Non-pigmented ciliary epithelial cell (primary cell): ENCODE data around the gene PAK4.
"Not testable (repeated sequence)": the region's sequence is repeated elsewhere in the genome, so short reads cannot be mapped to it uniquely, and the experiment has no call there.

Experiments
- DNase-seq: peaks from one replicate; pipeline ENCODE4 v3.0.0-alpha.2; 2010; ENCODE audit warnings: low read depth

PAK4 gene

DNA sequence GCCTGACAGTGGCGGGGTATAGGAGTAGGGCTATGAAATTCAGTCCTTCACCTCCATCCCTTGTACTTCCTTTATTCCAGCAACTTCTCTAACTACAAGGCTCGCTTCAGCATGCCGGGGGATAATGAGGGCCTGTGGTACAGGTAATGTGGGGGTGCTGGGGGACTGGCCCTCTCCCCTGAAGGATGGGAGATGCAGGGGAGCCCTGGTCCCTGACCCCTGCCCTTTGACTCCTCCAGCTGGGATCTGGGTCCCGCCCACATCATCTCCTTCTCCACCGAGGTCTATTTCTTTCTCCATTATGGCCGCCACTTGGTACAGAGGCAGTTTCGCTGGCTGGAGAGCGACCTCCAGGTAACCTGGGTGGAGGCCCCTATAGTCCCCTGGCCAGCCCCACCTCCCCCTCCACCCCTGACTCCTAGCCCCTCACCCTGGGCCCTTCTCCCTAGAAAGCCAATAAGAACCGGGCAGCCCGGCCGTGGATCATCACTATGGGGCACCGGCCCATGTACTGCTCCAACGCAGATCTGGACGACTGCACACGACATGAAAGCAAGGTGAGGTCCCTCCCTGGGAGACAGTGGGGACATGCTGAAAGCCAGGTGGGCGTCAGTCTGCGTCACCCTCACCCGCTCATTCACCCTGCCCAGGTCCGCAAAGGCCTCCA, 25.0 kb upstream of the PAK4 start:
- DNase-seq = no peak

DNA sequence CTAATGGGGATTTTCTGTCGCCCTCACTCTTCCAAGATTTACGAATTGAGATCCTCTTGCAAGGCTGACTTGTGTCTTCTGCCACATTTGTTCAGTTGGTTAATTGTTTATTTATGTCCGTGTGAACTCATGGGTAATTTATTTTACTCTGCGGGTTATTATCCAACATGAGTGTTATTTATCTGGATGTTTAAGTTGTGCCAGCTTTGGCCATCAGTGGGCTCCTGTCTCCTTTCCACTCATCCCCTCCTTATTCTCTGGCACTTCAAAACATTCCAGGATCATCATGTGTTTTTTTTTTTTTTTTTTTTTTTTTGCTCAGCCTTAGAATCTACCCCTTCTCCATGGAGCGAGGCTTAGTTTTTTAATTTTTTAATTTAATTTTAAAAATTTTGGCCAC, 22.4 kb upstream of the PAK4 start:
- DNase-seq = no peak

DNA sequence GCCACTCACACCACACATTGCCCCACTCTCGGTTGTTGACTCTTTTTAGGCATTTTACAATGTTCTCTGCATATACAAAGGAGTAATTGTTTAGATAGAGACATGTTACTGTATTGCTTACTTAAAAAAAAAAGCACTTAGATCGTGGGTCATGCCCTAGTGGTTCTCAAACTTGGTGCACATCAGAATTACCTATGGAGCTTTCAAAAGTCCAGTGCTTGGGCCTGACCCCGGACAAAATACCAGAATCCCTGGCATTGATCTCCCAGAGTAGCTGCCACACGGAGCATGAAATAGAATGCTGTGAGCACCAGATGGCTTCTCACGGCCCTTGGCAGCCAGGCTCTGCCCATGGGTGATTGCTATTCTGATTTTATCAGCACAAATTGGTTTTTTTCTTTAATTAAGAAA, 21.4 kb upstream of the PAK4 start:
- no peak for DNase-seq

DNA sequence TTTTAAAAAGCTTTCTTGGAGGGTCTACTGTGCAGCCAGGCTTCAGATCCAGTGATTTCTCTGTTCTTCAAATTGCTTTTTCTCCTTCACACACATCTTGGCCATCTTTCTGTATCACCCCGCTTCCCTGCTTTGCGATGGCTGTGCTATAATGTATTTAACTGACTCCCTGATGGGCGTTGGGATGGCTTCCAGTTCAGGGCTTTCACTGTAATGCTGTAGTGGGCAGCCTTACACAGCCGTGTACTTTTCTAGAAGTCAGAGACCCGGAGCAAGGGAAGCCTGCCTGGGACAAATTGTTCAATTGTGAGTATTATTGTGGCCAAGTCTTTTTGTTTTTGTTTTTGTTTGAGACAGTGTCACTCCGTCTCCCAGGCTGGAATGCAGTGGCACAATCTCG, 19.4 kb upstream of the PAK4 start:
- DNase-seq = no peak

DNA sequence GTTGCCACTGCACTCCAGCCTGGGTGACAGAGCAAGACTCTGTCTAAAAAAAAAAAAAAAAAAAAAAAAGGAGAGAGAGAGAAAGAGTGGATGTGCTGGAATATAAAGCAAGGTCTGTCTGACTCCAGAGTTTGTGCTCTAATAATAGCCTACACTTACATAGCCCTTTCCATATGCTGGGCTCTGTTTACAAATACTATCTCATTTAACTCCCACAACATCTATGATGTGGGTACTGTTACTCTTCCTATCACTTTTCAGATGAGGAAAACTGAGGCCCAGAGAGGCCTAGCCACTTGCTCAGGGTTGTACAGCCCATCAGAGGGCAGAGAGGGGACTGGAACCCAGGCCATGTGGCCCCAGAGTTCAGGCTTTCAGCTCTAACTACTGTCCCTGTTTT, 15.9 kb upstream of the PAK4 start:
- no peak for DNase-seq

DNA sequence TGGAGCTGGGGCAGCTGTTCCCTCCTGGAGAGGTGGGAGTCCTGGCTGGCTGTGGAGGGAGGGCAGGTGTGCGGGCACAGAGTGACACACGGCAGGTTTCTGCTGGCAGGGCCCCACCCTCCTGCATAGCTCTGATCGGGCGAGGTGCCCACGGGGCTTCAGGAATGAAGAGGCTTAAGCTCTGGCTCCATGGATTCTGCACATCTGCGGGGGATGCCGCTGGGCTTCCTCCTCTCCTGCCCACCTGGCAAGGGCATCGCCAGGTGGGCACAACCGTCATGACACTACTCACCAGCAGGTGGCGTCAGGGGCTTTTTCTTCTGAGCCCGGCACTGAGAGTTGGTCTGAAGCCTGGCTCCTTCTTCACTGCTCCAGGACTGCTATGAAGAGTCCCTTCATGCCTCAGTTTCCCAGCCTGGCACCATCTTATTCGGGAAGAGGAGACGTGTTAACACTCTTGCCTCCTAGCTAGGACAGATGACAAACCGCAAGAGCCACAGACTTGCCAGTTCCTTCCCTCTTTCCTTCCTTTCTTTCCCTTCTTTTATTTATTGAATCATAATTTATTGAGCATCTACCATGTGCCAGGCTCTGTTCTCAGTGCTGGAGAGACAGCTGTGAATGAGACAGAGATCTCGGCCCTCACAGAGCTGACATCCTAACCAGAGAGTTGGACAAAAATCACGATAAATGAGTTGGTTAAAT, 15.2 kb upstream of the PAK4 start:
- DNase-seq = no peak

DNA sequence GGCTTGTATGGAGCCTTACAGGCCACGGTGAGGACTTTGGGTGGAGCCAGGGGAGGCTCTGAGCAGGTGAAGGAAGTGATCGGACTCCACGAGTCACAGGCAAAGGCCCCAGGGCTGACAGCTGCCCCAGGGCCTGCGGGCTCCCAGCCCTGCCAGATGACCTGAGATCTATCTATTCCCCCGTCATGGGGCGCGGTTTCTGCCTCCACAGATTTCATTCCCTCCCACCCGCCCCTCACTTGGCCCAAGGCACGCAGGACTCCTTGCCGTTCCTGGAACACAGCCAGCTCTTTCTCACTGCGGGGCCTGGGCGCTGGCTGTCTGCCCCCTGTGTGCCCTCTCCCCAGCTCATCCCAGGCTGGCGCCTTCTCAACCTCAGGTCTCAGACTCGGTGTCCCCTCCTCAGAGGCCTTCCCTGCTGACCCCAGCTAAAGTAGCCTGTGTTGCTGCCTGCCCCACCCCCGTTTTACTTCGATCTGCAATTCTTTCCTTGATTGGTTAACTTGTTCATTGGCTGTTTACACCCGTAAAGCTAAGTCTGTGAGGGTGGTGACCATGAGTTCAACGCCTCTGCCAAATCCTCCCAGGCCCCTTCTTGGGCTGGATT, 13.9 kb upstream of the PAK4 start:
- DNase-seq = no peak

DNA sequence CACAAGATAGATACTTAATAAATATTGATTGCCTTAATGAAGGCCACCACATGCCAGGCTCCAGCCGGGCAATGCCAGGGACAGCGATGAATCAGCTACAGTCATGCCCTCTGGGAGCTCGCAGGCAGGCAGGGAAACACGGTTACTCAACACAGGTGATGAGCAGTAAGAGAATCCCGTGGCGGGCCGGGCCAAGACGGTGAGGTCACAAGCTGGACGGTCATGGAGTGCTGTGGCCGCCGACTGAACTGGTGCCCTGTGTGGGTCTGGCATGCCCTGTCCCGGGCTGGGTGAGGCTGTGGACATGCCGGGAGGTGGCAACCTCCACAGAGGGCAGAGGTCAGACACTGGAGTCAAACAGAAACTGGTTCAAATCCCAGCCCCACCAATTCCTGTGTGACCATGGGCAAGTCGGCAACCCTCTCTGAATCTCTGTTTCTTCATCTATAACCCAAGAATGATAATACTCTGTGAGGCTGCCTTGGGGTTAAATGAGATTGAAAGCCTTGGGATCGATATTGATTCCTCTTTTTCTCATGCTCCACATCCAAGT, 13.2 kb upstream of the PAK4 start:
- no peak for DNase-seq

DNA sequence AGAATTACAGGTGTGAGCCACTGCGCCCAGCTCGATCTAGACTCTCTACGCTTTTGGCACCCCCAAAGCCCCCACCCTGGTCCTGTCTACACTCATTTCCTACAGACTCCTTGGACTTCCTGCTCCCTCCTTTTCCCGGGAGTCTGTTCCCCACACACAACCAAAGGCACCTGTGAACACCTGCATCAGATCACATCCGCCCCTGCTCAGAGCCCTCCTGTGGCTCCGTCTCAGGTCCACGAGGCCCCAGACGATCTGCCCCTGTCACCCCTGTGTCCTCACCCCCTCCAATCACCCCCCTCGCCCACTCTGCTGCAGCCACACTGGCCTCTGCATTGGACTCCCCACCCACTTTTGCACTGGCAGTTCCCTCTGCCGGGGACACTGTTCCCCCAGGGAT, 12.4 kb upstream of the PAK4 start:
- DNase-seq = no peak

DNA sequence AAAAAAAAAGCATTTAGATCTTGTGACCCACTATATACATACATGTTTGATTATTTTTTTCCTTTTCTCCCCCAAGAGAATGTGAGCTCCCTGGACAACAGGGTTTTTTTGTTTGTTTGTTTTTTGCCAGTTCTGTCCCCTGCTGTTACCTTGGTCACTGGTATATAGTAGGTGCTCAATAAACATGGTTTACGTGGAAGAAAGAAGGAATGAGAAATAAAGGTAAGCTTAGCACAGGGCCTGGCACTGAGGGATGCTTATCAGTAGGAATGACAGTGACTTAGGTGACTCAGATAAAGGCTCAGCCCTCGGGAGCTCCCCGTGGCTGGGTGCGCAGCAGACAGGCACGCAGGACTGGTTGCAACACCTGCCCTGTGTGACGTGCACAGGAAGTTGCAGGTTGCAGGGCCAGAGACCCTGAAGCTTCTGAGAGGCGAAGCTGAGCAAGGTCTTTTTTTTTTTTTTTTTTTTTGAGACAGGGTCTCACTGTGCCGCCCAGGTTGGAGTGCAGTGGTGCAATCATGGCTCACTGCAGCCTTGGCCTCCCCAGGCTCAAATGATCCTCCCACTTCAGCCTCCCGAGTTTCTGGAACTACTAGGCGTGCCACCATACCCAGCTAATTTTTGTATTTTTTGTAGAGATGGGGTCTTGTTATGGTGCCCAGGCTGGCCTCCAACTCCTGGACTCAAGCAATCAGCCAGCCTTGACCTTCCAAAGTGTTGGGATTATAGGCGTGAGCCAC, 10.3 kb upstream of the PAK4 start:
- no peak for DNase-seq

DNA sequence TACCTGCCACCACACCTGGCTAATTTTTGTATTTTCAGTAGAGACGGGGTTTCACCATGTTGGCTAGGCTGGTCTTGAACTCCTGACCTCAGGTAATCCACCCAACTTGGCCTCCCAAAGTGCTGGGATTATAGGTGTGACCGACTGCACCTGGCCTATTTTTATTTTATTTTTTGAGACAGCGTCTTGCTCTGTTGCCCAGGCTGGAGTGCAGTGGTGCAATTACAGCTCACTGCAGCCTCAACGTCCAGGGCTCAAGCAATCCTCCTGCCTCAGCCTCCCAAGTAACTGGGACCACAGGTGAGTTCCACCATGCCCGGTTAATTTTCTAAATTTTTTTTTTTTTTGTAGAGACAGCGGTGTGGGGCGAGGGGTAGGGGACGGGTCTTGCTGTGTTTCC, 8.6 kb upstream of the PAK4 start:
- DNase-seq = not testable (repeated sequence)

DNA sequence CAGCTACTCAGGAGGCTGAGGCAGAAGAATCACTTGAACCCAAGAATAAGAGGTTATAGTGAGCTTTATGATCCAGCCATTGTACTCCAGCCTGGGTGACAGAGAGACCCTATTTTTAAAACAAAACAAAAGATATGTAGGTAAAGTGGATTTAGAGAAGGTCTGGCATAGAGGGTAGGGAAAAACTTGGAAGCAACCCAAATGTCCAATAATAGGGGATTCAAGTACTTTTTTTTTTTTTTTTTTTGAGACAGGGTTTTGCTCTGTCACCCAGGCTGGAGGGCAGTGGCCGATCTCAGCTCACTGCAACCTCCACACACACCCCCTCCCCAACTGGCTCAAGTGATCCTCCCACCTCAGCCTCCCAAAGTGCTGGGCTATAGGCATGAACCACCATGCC, 5.8 kb upstream of the PAK4 start:
- no peak for DNase-seq

DNA sequence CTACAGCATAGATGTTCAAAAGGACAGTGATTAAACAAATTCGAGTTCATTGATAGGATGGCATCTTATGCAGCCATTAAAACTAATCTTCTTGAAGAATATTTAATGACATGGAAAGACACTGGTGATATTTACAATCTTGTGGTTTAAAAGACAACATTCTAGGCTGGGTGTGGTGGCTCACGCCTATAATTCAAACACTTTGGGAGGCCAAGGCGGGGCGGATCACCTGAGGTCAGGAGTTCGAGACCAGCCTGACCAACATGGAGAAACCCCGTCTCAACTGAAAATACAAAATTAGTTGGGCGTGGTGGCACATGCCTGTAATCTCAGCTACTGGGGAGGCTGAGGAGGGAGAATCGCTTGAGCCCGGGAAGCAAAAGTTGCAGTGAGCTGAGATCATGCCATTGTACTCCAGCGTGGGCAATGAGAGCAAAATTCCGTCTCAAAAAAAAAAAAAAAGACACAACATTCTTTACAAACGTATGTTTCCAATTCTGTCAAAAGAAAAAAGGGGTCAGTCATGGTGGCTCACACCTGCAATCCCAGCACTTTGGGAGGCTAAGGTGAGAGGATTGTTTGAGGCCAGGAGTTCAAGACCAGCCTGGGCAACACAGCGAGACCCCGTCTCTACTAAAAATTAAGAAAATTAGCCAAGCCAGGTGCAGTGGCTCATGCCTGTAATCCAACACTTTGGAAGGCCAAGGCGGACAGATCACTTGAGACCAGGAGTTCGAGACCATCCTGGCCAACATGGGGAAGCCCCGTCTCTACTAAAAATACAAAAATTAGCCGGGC, 2.5 kb upstream of the PAK4 start:
- no peak for DNase-seq

DNA sequence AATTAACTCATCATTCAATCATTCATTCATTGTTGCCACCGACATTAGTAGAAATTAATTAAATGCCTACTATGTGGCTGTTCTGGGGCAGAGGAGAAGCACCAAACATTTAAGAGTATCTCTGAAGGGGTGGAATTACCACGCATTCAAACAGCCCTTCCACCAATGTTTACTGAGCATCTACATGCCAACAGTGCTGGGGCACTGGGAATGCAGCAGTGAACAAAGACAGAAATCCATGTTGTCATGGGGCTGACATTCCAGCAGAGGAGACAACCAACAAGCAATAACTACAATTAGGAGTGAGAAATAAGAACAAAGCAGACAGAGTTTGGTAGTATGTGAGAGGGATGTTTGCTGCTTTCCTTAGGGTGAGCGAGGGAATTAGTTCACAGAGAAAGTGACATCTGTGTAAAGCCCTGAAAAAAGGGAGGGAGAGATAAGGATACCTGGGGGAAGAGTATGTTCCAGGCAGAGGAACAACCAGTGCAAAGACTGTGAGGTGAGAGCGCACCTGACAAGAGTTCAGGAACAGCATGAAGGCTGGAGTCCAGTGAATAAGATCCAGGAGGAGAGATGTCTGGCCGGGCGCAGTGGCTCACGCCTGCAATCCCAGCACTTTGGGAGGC, 1.3 kb upstream of the PAK4 start:
- no peak for DNase-seq

DNA sequence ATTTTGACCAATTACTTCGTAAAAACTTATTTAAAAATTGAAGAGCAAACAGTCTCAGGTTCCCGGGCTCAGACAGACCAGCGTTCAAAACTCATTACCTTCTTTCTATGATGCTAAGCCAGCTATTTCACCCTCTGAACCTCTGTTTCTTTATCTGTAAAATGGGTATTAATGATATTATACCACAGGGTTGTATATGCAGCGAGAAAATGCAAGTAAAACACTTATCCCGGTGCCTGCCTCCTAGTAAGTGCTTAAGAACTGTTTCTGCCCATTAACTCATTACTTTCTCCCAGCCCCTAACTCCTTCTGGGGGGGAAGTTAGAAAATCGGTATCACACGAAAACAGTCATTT, 410 bp upstream of the PAK4 start:
- DNase-seq = no peak

DNA sequence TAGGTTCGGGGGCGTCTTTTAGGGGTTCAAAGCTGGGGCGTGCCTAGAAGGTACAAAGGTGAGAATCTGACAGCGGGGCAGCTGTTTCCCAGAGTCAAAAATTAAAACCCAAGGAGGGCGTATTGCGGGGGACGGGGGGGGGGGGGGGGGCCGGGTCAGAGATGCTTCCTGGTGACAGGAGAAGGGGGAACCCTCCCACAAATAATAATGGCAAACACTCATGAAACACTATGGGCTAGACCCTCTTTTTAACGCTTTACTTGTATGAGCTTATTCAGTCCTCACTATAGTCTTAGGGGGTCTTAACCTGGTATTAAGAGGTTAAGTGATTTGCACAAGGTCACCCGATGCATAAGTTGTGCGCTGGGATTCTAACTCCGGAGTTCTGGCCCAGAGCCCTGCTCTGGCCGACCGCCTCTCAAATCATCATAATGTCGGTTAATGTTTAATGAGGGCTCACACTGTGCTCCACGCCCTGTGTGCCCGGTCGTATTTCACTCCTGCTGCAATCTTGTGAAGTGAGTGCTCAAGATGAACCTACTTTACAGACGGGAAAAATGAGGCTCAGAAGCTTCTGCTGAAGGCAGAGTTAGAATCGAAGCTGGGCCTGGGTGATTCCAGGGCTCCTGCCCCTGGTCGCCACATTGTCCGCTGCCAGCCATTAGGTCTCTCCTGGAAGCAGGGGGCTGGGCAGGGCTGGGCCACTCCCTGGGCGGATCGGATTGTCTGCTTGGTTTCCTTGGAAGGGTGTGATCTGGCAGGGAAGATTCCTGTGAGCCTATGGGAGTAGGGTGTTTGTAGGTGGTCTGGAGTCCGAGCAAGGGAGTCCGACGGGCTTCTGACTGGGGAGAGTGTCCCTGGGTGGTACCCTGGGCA, 964 bp downstream of the PAK4 start:
- DNase-seq = no peak

DNA sequence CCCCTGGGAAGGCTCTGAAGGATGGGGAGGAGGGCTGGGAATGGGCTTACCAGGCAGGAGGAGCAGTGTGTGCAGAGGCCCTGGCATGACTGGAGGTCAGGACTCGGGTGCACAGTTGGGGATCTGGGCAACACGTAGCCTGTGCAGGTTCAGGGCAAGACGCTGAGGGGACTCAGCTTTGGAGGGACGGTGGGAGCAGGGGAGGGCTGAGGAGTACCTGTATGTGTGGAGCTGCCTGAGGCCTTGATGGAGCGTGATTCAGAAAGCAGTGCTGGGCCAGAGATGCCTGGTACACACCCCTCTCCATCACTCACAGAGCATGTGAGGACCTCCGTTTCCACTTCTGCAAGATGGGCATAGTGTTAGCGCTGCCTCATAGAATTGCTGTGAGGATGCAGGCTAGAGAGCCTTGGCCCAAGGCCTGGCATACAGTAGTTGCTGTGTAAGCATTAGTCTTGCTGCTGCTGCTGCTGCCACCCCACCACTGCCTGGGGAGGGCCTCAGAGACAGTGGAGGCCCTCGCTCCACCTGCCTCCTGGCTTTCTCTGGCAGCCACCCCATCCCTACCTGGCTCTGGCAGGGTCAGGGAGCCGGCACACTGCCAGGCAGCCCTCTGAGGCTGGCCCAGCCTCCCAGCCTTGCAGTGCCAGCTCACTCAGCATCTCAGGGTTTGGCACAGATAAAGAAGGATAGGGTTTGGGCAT, 2.4 kb downstream of the PAK4 start:
- no peak for DNase-seq

DNA sequence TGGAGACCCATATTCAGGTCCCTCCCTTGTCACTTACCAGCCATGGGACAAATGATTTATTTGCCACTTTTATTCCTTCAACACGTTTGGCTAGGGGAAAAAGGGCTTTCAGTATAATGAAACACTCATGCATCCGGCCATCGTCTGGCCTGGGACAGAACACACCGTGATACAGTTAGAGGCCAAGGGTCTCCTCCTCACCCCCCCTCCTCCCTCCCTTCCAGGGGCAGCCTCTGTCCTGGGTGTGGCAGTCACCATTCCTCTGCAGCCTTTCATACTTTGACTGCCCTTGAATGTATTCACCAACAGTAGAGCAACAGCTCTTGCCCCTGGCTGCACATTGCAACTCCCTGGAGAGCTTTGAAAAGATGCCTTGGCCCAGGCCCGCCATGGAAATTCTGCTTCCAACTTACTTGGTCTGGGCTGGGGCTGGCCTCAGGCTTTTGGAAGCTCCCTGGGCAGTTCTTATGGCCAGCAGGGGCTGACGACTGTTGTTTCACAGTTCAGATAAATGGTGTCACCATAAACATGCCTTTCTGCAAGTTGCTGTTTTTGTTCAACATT, 3.0 kb downstream of the PAK4 start:
- no peak for DNase-seq

DNA sequence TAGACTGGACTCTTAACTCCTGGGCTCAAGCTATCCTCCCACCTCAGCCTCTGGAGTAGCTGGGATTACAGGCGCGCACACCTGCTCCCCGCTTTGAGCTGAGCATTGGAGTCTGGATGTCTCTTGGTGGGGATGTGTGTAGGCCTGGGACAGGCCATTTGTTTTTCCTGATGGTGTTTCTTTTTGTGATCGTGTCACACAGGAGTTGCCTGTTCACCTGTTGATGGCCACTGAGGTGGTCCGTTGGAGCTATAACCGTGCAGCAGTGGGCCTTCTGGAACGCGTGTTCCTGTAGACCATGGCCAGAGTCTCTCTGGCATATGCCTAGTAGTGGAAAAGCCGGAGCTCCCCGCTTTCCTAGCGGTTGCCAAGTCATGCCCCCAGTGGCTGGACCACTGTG, 3.5 kb downstream of the PAK4 start:
- no peak for DNase-seq
